HG02623 (cell line): ENCODE data around the gene PYDC2.
"Not testable (repeated sequence)": the region's sequence is repeated elsewhere in the genome, so short reads cannot be mapped to it uniquely, and the experiment has no call there.

Experiments used
- ATAC-seq: cut with Tn5 transposase; IDR thresholded peaks from one replicate; pipeline ENCODE4 v1.9.1; 2021; ENCODE audit warnings: moderate library complexity; ENCODE audit not compliant: unreplicated experiment

Gene PYDC2

DNA sequence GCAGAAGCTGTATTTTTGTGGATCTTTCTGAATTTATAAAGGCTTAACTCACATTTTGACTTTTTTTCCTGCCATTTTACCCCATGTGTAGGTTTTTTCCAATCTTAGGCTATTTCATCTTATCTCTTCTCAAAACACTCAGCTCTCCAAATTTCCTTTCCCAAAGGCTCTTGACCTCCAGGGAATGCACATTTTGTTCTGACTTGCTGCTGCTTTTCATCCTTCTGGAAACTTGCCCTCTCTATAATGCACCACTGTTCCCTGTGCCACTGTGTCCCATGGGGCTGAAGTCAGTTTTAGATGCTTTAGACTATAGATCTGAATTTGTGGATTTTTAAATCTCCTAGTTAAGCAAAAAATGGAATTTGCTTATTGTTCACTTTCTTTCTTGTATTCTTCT is 9.1 kb downstream of the PYDC2 start:
- ATAC-seq, result no peak

DNA sequence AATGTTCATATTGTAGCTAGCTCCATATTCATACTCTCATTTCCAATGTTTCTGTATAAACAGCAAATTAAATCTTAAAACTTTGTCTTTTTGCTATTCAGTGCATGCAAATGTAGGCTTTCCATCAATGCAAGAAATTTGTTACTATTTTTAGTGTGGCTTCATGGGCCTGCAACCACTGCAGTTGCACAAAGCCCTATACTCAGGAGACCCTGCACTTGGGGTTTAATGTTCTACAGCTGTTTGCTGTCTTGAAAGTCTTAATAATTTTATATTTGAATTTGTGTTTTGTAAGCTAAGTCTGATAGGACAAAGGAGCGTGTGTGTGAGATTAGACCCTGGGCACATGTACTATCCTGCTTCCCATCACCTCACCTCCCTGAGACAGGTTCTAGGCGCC is 9.6 kb downstream of the PYDC2 start:
- no peak for ATAC-seq

DNA sequence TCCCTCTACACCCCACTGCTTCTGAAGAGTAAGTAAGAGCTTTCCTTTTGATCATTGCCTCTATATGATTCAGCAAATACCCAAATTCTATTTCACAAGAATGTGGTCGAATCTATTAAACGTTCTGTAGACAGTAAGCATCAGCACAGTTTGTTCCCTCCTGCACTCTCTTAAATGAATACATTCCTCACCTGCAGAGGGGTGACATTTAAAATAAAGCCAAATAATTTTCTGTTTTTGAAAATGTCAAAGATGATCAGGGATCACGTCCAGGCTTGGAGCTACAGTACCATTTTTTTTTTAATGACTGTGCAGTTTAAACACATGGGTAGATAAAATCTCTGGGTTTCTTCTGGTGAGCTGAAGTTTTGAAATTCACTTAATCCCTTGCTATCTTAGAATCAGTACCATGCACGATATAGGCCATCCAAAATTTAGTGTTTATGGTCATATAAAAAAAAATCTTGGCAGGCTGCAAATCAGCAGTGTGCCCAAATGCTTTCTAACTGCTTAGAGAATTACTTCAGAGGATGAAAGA is 12.8 kb downstream of the PYDC2 start:
- no peak for ATAC-seq

DNA sequence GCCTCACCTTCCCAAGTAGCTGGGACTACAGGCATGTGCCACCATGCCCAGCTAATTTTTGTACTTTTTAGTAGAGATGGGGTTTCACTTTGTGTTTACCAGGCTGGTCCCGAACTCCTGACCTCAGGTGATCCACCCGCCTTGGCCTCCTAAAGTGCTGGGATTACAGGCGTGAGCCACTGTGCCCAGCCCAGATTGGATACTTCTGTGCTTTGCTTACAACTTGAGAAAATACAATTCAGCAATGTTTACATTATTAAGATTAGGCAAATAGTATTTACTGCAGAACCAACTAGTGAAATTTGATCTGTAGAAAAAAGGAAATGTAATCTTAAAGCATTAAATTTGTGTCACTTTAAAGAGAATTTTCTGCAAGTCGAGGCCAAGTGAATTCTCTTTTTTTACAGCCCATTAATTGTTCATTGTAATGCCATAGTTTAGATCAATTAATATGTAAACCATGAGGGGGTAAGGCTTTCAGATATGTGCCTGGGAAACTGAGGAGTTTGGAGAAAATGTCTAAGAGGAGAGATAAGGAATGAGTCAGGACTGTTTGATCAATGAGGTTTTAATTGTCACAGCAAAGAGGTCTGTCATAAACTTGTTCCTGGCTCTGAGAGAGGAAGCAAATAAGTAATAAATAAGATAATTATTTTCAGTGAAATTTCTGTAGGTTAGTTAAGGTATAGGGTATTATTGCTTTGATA is 15.3 kb downstream of the PYDC2 start:
- ATAC-seq, result no peak

DNA sequence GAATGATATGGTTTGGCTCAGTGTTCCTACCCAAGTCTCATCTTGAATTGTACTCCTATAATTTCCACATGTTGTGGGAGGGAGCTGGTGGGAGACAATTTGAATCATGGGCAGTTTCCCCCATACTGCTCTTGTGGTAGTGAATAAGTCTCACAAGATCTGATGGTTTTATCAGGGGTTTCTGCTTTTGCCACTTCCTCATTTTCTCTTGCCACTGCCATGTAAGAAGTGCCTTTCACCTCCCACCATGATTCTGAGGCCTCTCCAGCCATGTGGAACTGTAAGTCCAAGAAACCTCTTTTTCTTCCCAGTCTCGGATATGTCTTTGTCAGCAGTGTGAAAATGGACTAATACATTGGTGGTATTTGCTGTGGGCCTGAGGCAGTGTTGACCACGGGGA is 23.0 kb downstream of the PYDC2 start:
- not testable (repeated sequence) for ATAC-seq

GRCh38 chr3:191484461-191484860 is 23.5 kb downstream of the PYDC2 start:
- ATAC-seq, result no peak

GRCh38 chr3:191492601-191493000 is 31.6 kb downstream of the PYDC2 start:
- no peak for ATAC-seq

- ATAC-seq, result no peak
Observed at GRCh38 chr3:191493336-191493735, 32.4 kb downstream of the PYDC2 start.

DNA sequence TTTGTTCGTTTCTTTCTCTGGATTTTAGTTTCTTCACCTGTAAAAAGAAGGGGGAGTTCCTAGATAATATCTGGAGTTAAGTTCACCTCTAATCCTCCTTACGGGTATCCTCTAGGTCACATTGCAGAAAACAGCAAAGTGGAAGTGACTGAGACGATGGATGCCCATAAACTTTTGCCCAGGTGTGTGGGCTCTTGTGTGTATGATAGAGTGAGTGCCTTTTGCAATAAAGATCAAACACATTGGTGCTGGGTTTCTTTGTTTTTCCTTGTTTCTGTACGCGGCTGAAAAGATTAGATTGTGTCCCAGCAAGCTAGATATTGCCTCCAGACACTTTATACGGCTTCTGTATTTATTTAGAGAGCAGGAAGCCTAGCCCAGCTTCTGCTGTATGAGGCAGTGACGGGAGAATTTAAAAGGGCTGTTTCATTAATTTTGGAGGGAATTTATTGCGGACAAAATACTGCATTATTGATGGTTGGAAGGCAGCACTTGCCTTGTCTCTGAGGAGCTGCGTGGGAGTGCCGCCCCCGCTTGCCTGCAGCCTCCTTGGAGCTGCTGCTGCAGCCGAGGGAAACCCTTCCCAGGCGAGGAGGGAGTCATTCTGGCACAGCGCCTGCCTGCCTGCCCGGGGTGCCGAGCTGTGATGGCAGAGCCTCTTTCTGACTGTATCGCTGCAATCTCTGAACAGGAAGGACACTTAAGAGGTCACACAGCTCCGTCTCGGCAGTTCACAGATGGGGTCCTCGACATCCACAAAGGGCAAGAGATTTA is 38.5 kb downstream of the PYDC2 start:
- ATAC-seq, result no peak

DNA sequence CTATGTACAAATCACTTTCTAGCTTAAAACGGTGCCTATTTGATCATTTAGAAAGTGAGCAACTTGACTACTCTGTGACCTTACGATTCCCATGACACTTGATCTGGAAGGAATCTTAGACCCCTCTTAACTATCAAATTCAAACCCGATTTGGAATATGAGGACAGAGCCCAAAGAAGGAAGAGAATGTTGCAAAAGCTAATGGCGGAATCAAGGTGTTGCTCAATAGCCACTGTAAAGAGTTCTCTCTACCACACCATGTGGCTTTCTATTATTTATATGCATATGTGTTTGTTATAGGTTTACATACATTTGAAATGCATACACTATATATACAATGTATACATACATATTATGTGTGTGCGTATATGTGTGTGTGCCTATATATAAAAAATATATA is 39.9 kb downstream of the PYDC2 start:
- no peak for ATAC-seq

DNA sequence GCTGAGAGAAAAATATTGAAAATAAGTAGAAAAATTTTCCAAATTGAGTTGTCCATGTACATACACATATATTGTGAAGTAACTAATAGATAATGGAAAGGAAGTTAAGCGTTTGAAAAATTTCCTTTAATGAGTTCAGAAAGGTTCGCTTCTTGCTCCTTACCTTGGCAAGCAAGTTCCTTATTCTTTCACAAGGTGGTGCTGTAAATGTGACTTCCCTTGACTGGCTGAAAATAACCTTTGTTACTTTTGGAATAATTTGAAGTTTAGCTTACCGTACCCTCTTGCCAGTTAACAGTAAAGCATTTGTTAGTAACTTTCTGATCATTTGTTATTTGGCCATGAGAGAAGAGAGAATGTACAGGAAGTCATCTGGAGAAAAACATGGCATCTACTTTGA is 41.6 kb downstream of the PYDC2 start:
- no peak for ATAC-seq

DNA sequence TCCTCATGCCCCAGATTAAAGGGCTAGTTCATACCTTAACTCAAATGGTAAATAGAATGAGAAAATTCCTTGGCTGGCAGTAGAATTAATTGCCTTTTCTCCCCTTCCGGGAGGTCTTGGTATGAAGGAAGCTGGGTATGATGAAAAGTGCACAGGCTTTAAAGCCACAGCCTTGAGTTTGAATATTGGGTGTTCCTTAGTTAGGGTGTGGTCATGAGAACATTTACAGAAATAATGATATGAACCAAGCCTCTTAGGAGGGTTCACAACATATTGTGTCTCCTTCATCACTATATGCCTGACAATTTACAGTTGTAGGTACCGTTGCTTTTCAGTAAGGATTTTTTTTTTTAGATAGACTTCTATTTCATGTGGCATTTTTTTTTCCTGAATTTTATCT is 48.1 kb downstream of the PYDC2 start:
- no peak for ATAC-seq
